GM10248 (cell line): ENCODE results near the gene SHISA5.

Experiments used
- CTCF ChIA-PET: fragments of 300-600 bp; sonication (Branson Sonifier 250); formaldehyde crosslinking; extraction: SDS; loops from one replicate; lab custom pipeline; 2021; ENCODE audit warnings: antibody characterized with exemption; lab: Yijun Ruan, JAX
- POLR2A ChIA-PET: fragments of 350-650 bp; sonication (Branson Sonifier 250); formaldehyde crosslinking; extraction: SDS; loops from one replicate; lab custom pipeline; 2020; ENCODE audit warnings: antibody characterized with exemption; lab: Yijun Ruan, JAX
- DNase-seq: peaks from one replicate; pipeline ENCODE4 v3.0.0; 2012; ENCODE audit errors: extremely low spot score
- TF ChIP-seq, protein P1 (sequence below): IDR thresholded peaks from 2 replicates; pipeline ENCODE4 v1.5.1; 2012; ENCODE audit warnings: mild to moderate bottlenecking, low read depth; ENCODE audit errors: extremely low read depth, missing control alignments, control extremely low read depth

Gene SHISA5

DNA sequence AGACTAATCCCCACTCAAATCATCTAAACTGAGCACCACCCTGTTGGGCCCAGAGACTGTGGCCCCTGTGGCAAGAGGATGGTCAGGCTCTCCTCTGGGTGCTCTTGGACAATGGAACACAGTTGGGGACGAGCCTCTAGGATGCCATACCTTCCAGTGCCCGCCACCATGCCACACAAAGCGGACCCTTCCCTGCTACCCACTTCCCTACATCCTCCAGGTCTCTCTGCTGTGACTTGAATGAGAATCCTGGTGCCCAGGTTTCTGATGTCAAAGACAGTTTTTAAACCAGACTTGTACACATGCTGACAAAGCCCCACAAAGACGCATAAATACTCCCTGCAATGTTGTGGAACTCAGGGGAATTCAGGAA, 68.8 kb downstream of the SHISA5 start:
- TF ChIP-seq, protein P1, sequence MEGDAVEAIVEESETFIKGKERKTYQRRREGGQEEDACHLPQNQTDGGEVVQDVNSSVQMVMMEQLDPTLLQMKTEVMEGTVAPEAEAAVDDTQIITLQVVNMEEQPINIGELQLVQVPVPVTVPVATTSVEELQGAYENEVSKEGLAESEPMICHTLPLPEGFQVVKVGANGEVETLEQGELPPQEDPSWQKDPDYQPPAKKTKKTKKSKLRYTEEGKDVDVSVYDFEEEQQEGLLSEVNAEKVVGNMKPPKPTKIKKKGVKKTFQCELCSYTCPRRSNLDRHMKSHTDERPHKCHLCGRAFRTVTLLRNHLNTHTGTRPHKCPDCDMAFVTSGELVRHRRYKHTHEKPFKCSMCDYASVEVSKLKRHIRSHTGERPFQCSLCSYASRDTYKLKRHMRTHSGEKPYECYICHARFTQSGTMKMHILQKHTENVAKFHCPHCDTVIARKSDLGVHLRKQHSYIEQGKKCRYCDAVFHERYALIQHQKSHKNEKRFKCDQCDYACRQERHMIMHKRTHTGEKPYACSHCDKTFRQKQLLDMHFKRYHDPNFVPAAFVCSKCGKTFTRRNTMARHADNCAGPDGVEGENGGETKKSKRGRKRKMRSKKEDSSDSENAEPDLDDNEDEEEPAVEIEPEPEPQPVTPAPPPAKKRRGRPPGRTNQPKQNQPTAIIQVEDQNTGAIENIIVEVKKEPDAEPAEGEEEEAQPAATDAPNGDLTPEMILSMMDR: no peak
- ChIA-PET POLR2A (interaction anchor here (1.5 to 2.3 kb wide), 2 partner anchors 11 to 34 kb away, joined by 6 to 8 read pairs; partner anchors contain the start of gene ATRIP), CTCF (interaction anchor here (0.9 to 22.2 kb wide), 51 partner anchors 11 to 913 kb away, joined by 3 to 863 read pairs (median 11); partner anchors contain the start of genes ATRIP, CAMP, CDC25A and FBXW12)

DNA sequence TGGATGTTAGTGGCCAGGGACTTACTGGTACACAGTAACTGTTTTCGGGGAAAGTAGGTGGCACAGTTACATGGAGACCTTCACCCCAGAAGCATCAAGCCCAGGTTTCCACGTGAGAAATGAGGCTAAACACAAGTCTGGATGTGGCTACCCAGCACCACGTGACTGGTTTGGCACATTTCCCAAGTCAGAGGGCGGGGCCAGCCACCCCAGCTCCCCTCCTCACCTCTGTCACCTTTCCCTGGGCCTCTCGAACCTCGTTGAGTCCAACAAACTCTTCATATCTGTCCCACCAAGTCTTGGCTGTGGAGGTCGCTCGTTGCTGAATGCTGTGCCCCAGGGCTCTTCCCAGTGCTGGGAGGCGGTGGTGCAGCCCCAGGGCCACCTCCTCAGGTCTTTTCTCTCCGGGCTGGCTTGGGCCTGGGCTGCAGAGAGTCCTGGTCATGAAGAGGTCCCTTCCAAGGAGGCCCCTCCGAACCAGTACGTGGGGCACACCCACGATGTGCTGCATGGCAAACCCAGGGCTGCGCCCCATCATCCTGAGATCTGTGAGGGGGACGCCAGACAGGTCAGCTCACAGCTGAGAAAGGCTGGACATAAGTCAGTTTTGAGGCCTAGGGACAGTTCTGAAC, 69.3 kb downstream of the SHISA5 start:
- TF ChIP-seq, protein P1: no peak
- no peak for DNase-seq
- POLR2A ChIA-PET: no interaction called here
- CTCF ChIA-PET: interaction anchor here (1.0 to 22.2 kb wide), 10 partner anchors 22 to 240 kb away, joined by 3 to 863 read pairs (median 18); no protein-coding TSS in a partner anchor

More for the DNA sequence above, 68.8 kb downstream of the SHISA5 start:
- DNase-seq: no peak

- TF ChIP-seq, protein P1: no peak
- DNase-seq: no peak
- ChIA-PET POLR2A (no interaction called here), CTCF (interaction anchor here (1.0 to 22.2 kb wide), 12 partner anchors 21 to 911 kb away, joined by 3 to 863 read pairs (median 4); a partner anchor contains a TSS)
These were observed 70.4 kb downstream of the SHISA5 start for GRCh38 chr3:48433472-48434118.

GRCh38 chr3:48432411-48433371, 71.3 kb downstream of the SHISA5 start:
- TF ChIP-seq, protein P1: peak; percentile 28
- CTCF ChIA-PET: interaction anchor here (1.0 to 22.2 kb wide), 15 partner anchors 12 to 910 kb away, joined by 3 to 863 read pairs (median 4); partner anchors contain the start of genes ATRIP and SLC26A6
- POLR2A ChIA-PET: interaction anchor here (0.9 kb wide), 1 partner anchor 12 kb away, joined by 3 read pairs; no protein-coding TSS in a partner anchor
- DNase-seq: no peak

DNA sequence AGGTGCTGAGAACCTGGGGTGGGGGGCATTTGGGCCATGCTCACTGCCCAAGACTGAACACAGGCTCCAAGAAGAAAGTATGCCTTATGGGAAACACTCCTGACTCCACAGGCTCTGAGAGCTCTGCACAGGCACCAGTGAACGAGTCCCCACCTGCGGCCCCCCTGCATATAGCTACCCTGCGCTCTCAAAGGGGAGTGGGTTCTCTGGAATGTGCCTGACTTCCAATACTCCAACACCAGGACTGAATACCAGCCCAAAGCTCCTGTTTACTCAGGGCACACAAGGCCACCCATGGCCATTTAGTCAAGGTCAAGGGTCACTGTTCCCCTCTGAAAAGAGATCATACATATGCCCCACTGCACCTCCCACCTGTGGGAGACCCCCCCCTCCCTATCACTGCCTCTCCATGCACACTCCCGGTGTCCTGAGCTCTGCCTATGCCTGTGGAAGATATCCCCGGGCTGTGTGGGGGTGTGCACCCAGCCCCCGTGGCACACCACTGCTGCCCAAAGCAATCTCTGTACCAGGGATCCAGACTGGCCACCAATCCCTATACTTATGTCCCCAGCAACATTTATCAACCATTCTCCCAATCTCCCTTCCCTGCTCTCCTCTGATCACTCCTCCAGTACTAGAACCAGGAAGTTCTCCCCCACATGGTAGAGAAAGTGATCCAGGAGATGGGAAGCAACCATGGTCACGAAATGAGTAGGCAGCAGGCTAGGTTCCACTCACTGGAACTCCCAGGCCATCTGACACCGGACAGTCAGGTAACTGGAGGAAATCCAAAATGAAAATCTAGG, 72.5 kb downstream of the SHISA5 start:
- POLR2A ChIA-PET: interaction anchor here (0.9 kb wide), 1 partner anchor 14 kb away, joined by 3 read pairs; no protein-coding TSS in a partner anchor
- TF ChIP-seq, protein P1: no peak
- no peak for DNase-seq
- CTCF ChIA-PET: interaction anchor here (0.9 to 22.2 kb wide), 8 partner anchors 8 to 237 kb away, joined by 3 to 863 read pairs (median 4); partner anchors contain the start of genes CCDC51 and TMA7
